ENCODE measurements around the gene TECPR1. TPM values are rescaled to one million over a fixed set of nuclear protein-coding genes. Genes with fewer than 3 reads are reported as not detected.

The TECPR1 gene
- total RNA-seq, 8 experiments from 2014 or later, result 7.0 to 23.4 (median 16.2) TPM

DNA sequence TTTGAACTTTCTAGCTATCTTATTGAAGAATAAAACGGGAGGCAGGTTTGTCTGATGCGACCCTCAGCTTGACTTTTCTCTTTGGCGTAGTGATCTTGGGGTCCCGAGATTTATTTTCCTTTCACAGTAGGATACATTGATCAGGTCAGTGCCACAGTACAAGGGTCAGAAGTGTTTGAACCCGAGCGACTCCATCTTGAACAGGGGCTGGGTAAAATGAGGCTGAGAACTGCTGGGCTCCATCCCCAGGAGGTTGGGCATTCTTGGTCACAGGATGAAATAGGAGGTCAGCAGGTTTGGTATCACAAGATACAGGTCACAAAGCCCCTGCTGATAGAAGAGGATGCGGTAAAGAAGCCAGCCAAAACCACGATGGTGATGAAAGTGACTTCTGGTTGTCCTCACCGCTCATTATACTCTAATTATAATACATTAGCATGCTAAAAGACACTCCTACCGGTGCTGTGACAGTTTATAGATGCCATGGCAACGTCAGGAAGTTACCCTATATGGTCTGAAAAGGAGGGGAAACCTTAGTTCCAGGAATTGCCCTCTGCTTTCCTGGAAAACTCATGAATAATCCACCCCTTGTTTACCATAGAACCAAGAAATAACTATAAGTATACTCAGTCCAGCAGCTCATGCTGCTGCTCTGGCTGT is 3.0 kb upstream of the TECPR1 start:
- H3K4me1 ChIP-seq (replicated peaks in 1 of 2), result peaks cover 14 to 15% of the 10 kb centered on the region in 2 donors
- 47 to 93% (median 73%) methylated on average over 2 to 8 of the region's 11 CpGs for WGBS, 10 experiments
- peak in 2 of 8 experiments; percentile 6 to 16 for ATAC-seq (replicated peaks in 6 of 8)
- no peak overlapping the region for H3K4me3 ChIP-seq
- H3K27ac ChIP-seq, result no peak overlapping the region
- in situ Hi-C loops (cut with MboI; ENCODE audit: low pct_unique_long_range_greater_than_20kb in 2 of 9, low sequenced_read_pairs in 9 of 9, unreplicated experiment in 9 of 9), result no loop called here

DNA sequence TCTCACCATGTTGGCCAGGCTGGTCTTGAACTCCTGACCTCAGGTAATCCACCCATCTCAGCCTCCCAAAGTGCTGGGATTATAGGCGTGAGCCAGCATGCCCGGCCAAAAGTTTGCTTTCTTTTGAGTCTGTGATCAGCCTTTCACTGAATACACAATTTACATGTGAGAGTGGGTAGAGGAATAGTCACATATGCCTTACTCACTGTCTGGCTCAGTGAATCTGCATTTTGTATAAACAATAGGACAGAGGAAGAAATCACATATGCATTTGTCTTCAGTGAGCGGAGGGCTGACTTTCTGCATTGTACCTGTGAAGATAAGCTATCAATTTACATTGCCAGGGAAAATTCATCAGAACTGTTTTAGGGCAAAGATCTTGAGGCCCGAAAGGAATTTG is 2.5 kb upstream of the TECPR1 start:
- H3K27ac ChIP-seq, result no peak overlapping the region
- H3K4me1 ChIP-seq (replicated peaks in 1 of 2), result peaks cover 14 to 15% of the 10 kb centered on the region in 2 donors
- 43 to 100% (median 70%) methylated on average over 1 to 3 of the region's 4 CpGs; no CpG with 5 or more reads in 1 of the 10 experiments for WGBS, 10 experiments
- no peak overlapping the region for H3K4me3 ChIP-seq
- in situ Hi-C loops (cut with MboI; ENCODE audit: low pct_unique_long_range_greater_than_20kb in 2 of 9, low sequenced_read_pairs in 9 of 9, unreplicated experiment in 9 of 9), result no loop called here
- ATAC-seq (replicated peaks in 6 of 8), result peak in 2 of 8 experiments; percentile 10 to 15

DNA sequence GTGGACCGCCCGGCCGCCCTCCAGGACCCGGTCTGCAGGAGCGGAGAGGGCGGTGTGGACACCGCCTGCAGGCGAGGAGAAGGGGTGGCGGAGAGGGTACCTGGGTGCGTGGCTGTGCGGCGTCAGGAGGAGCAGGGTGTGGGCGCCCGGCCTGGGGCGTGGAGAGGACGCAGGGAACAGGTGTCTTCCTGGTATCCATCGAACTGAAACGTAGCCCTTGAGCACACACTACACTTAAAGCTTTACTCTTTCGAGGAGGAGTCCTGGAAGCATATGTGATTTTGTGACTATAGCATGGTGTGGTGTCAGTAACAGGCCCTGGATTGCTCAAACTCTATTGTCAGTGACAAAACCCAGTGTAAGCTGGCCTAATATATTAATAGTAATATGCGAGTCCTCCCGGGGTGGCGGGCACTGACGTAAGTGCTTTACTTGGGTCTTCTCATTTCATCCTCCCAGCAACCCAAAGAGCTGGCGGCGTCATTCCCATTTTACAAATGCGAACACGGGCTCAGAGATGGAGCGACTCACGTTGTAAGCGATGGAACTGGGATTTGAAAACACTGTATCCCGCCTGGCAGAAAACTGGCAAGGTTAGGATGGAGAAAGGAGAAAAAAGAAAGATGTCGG is 508 bp upstream of the TECPR1 start:
- ATAC-seq (replicated peaks in 6 of 8), result peak in 4 of 8 experiments; percentile 0 to 51 (median 16)
- 0 to 50% (median 20%) methylated on average over 1 to 17 of the region's 32 CpGs for WGBS, 10 experiments
- peak overlapping the region; percentile 78 to 93 (median 80) for H3K4me3 ChIP-seq
- H3K4me1 ChIP-seq (replicated peaks in 1 of 2), result peaks cover 14 to 15% of the 10 kb centered on the region in 2 donors
- no peak overlapping the region for H3K27ac ChIP-seq
- in situ Hi-C loops (cut with MboI; ENCODE audit: low pct_unique_long_range_greater_than_20kb in 2 of 9, low sequenced_read_pairs in 9 of 9, unreplicated experiment in 9 of 9), result no loop called here

DNA sequence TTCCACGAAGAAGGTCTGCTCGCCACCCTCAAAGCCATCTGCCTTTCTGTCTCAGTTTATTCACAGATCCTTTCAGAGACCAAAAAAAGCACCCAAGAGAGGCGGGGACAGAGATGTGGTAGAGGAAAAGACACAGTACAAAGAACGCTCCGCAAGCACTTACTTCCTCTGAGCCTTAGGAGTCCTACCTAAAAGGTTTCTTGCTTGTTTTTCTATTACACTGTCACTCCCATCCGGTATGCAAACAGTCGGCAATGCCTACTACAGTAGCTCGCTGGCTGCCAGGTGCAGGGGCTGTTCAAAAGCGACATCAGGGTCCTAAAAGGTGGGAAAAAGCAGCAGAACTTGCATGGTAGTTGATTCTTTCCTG is 816 bp downstream of the TECPR1 start:
- no peak overlapping the region for H3K27ac ChIP-seq
- peaks cover 14 to 15% of the 10 kb centered on the region in 2 donors for H3K4me1 ChIP-seq (replicated peaks in 1 of 2)
- peak overlapping the region; percentile 78 to 93 (median 80) for H3K4me3 ChIP-seq
- no peak for ATAC-seq (replicated peaks in 6 of 8)
- 2 to 80% (median 35%) methylated on average over 1 to 8 of the region's 9 CpGs; no CpG with 5 or more reads in 3 of the 10 experiments for WGBS, 10 experiments
- in situ Hi-C loops (cut with MboI; ENCODE audit: low pct_unique_long_range_greater_than_20kb in 2 of 9, low sequenced_read_pairs in 9 of 9, unreplicated experiment in 9 of 9), result no loop called here

DNA sequence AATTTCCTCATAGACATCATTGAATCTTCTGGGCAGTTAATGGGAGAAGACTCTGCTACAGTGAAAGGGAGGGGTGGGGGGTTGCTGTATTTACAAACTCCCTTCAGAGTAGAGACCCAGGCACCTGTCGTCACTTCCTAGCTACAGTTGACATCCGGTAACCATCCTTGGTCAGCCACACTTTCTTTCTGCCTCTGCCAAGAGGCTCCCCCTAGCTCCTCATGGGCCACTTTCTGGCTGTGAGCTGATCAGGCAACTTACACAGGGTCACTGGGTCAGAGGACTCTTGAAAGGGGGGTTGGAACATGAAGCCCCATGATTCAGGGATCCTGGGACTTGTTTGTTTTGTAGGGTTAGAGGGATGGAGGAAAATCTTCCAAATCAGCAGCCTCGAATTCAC is 1.2 kb downstream of the TECPR1 start:
- in situ Hi-C loops (cut with MboI; ENCODE audit: low pct_unique_long_range_greater_than_20kb in 2 of 9, low sequenced_read_pairs in 9 of 9, unreplicated experiment in 9 of 9), result no loop called here
- peak overlapping the region in 4 of 5 donors; percentile 78 to 93 (median 80) for H3K4me3 ChIP-seq
- ATAC-seq (replicated peaks in 6 of 8), result no peak
- 0 to 90% (median 49%) methylated on average over 1 to 2 of the region's 3 CpGs; no CpG with 5 or more reads in 4 of the 10 experiments for WGBS, 10 experiments
- H3K4me1 ChIP-seq (replicated peaks in 1 of 2), result peaks cover 14 to 15% of the 10 kb centered on the region in 2 donors
- no peak overlapping the region for H3K27ac ChIP-seq

DNA sequence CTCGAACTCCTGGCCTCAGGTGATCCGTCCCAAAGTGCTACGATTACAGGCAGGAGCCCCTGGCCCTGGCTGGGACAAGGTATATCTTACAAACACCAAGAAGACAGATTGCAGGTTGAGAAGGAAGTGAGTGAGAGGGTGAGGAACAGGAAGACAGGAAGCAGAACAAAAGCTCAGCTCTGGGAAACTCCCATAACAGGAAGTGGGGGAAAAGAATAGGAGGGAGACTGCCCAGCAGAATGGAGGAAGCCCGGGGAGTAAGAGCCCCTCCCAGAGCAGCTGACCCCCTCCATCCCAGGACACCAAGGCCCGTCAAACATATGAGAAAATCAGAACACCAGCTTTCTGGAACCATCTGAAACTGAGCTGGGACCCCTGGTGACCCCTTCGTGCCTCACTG is 2.9 kb downstream of the TECPR1 start:
- in situ Hi-C loops (cut with MboI; ENCODE audit: low pct_unique_long_range_greater_than_20kb in 2 of 9, low sequenced_read_pairs in 9 of 9, unreplicated experiment in 9 of 9), result no loop called here
- ATAC-seq (replicated peaks in 6 of 8), result no peak
- no peak overlapping the region for H3K27ac ChIP-seq

DNA sequence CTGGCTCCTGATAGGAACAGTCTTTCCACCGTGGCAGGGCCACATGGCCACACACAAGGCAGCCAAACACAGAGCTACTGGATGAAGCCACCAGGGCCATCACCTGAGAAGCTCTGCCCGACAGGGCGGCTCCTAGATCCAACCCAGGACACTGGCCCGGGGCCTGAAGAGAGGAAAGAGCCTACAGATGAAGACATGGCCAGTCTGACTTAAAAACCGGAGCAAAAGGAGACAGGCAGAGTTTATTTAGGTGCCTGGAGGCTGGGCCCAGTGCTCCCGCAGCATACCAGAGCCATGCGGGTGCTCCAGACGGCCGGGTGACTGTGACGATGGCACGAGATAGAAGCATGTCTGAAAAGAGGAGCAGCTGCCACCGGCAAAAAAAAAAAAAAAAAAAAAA is 3.9 kb downstream of the TECPR1 start:
- ATAC-seq (replicated peaks in 6 of 8), result no peak
- WGBS, 10 experiments, result 67 to 100% (median 100%) methylated on average over 1 to 5 of the region's 12 CpGs; no CpG with 5 or more reads in 4 of the 10 experiments
- no peak overlapping the region for H3K4me3 ChIP-seq
- in situ Hi-C loops (cut with MboI; ENCODE audit: low pct_unique_long_range_greater_than_20kb in 2 of 9, low sequenced_read_pairs in 9 of 9, unreplicated experiment in 9 of 9), result no loop called here
- H3K4me1 ChIP-seq (replicated peaks in 1 of 2), result peaks cover 10 to 11% of the 10 kb centered on the region in 2 donors
- no peak overlapping the region for H3K27ac ChIP-seq

More for the DNA sequence above, 2.9 kb downstream of the TECPR1 start:
- Histone ChIP-seq H3K4me3 (no peak overlapping the region), H3K4me1 (replicated peaks in 1 of 2) (peaks cover 14 to 15% of the 10 kb centered on the region in 2 donors)
- 73 to 100% (median 83%) methylated on average over 1 to 5 of the region's 6 CpGs; no CpG with 5 or more reads in 1 of the 10 experiments for WGBS, 10 experiments

DNA sequence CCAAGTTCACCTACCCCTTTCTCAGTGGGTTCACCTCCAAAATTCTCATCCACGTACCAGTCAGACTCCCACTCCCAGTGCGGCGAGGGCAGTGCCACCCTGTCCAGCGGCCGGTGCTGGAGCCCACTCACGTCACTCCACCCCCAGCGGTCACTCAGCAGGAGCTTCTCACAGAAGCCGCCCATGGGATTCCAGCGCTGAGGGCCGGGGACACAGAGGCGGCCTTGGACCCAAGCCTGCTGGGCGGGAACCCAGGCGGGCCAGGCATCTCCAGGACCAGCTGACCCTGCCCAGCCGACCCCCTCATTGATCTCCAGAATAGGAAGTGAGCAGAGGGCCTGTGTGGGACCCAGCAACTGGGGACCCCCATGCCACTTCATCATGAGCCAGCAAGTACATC is 7.2 kb downstream of the TECPR1 start:
- WGBS, 10 experiments, result 97% methylated on average over 6 of the region's 14 CpGs; no CpG with 5 or more reads in 9 of the 10 experiments
- in situ Hi-C loops (cut with MboI; ENCODE audit: low pct_unique_long_range_greater_than_20kb in 2 of 9, low sequenced_read_pairs in 9 of 9, unreplicated experiment in 9 of 9), result no loop called here
- no peak for ATAC-seq (replicated peaks in 6 of 8)
- Histone ChIP-seq H3K27ac (no peak overlapping the region), H3K4me1 (replicated peaks in 1 of 2) (no peaks in the 10 kb centered on the region), H3K4me3 (no peak overlapping the region)

DNA sequence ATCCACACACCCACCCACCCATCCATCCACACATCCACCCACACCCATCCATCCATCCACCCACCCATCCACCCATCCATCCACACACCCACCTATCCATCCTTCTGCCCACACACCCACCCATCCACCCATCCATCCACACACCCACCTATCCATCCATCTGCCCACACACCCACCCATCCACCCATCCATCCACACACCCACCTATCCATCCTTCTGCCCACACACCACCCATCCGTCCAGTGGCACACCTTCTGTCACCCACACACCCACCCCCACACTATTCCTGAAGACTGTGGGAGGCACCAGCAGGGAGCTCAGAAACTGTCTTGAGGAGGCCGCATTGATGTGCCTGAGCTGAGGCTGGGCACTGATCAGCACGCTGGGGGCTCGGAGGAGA is 9.1 kb downstream of the TECPR1 start:
- Histone ChIP-seq H3K27ac (no peak overlapping the region), H3K4me3 (no peak overlapping the region), H3K4me1 (replicated peaks in 1 of 2) (no peaks in the 10 kb centered on the region)
- WGBS, 10 experiments, result no CpG with 5 or more reads among the region's 4 CpGs
- ATAC-seq (replicated peaks in 6 of 8), result no peak
- in situ Hi-C loops (cut with MboI; ENCODE audit: low pct_unique_long_range_greater_than_20kb in 2 of 9, low sequenced_read_pairs in 9 of 9, unreplicated experiment in 9 of 9), result no loop called here

DNA sequence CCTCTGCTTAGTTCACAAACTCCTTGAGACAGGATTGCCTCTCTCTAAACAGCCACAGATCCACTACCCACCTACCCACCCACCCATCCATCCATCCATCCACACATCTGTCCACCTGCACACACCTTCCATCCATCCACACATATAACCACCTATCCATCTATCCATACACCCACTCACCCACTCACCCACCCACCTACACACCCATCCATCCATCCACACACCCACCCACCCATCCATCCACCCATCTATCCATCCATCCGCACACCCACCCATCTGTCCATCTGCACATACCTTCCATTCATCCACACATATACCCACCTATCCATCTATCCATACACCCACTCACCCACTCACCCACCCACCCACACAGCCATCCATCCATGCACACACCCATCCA is 9.7 kb downstream of the TECPR1 start:
- H3K4me3 ChIP-seq, result no peak overlapping the region
- H3K4me1 ChIP-seq (replicated peaks in 1 of 2), result no peaks in the 10 kb centered on the region
- ATAC-seq (replicated peaks in 6 of 8), result no peak
- WGBS, 10 experiments, result no CpG with 5 or more reads among the region's 1 CpG
- no peak overlapping the region for H3K27ac ChIP-seq
- in situ Hi-C loops (cut with MboI; ENCODE audit: low pct_unique_long_range_greater_than_20kb in 2 of 9, low sequenced_read_pairs in 9 of 9, unreplicated experiment in 9 of 9), result no loop called here

DNA sequence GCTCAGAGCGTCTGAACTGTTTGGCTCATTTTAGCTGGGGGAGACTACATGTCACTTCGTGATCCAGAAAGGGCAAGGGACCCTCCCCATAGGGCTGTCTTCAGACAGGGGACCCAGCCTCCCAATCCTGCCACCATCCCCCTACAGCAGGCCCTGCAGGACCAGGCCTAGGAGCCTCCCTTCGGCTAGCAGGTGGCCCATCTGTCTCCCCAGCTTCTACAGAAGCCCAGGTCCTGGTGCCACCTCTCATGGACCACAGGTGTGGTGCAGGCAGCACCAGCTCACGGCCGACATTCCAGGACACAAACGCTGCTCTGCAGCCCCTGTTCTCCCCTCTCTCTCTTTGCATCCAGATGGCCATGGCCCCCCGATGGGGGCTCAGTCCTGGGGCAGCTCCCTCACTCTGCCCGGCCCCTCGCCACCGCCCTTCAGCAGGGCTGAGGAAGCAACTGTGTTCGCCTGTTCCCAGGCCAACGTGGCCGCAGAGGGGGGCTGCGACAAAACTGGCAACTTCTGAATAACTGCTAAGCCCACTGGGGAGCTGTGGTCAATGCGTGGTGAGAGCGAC is 10.3 kb downstream of the TECPR1 start:
- peak in 6 of 8 experiments; percentile 13 to 49 (median 19) for ATAC-seq (replicated peaks in 6 of 8)
- Histone ChIP-seq H3K27ac (no peak overlapping the region), H3K4me1 (replicated peaks in 1 of 2) (no peaks in the 10 kb centered on the region), H3K4me3 (no peak overlapping the region)
- in situ Hi-C loops (cut with MboI; ENCODE audit: low pct_unique_long_range_greater_than_20kb in 2 of 9, low sequenced_read_pairs in 9 of 9, unreplicated experiment in 9 of 9), result no loop called here
- 17 to 100% (median 93%) methylated on average over 1 to 4 of the region's 16 CpGs; no CpG with 5 or more reads in 6 of the 10 experiments for WGBS, 10 experiments

DNA sequence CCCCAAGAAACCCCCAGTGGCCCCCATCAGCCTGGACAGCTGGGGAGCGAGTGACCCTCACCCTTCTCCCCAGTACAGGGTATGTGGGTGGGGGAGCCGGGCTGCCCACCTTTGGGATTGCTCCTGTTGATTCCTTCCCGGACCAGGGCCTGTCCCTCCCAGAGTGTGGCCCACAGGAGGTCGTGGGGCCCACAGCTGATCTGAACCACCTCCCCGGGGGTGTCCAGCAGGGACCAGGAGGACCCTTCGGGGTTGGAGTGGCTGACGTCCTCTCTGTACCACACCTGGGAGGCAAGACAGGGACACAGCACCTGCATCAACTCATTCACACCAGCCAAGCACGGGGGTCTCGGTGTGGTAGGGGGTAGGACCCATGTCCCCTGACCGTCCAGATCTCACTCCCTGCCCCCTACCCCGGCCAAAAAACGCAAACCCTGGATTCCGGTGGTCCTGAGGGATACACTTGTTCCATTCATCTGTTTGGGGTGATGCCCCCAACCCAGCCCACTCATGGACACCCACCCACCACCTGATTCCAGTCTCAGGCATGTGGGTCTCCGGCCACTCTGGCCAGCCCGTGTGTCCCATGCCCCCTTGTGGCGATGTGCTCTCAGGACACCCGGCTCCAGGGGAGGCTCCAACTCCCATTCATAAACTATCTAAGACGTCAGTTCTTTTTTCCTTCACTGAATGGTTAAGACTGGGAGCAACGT is 10.9 kb downstream of the TECPR1 start:
- Histone ChIP-seq H3K4me1 (replicated peaks in 1 of 2) (no peaks in the 10 kb centered on the region), H3K4me3 (no peak overlapping the region), H3K27ac (no peak overlapping the region)
- in situ Hi-C loops (cut with MboI; ENCODE audit: low pct_unique_long_range_greater_than_20kb in 2 of 9, low sequenced_read_pairs in 9 of 9, unreplicated experiment in 9 of 9), result no loop called here
- WGBS, 10 experiments, result 0 to 100% (median 66%) methylated on average over 1 to 5 of the region's 19 CpGs; no CpG with 5 or more reads in 5 of the 10 experiments
- peak; percentile 56 to 87 (median 76) for ATAC-seq (replicated peaks in 6 of 8)

DNA sequence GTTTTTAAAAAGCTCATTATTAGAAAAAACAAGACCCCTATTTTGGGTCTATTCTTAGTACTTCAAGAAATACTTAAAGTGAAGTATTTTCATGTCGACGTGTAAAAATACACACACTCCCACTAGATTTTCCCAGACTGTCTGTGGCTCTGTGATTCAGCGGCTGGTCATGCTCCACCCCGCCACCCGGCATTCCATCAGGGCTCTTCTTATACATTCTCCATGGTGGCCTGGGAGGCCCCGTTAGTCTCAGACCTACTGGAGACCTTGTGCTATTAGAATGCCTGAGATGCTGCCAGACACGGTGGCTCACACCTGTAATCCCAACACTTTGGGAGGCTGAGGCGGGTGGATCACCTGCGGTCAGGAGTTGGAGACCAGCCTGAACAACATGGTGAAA is 13.1 kb downstream of the TECPR1 start:
- in situ Hi-C loops (cut with MboI; ENCODE audit: low pct_unique_long_range_greater_than_20kb in 2 of 9, low sequenced_read_pairs in 9 of 9, unreplicated experiment in 9 of 9), result no loop called here
- Histone ChIP-seq H3K27ac (no peak overlapping the region), H3K4me1 (replicated peaks in 1 of 2) (no peaks in the 10 kb centered on the region), H3K4me3 (no peak overlapping the region)
- no peak for ATAC-seq (replicated peaks in 6 of 8)
- WGBS, 10 experiments, result 80 to 100% (median 98%) methylated on average over 1 to 8 of the region's 9 CpGs; no CpG with 5 or more reads in 2 of the 10 experiments
